BE2C (cell line): ENCODE measurements around the gene ISYNA1.
A peak's percentile ranks its signal among the peaks of the same experiment; 100 is the strongest.

ENCODE experiments used
- DNase-seq: peaks from one replicate; pipeline ENCODE4 v3.0.0-alpha.2; 2020
- H3K27me3 ChIP-seq: fragments of 250-450 bp; sonication (Bioruptor Pico); 2 replicates; pipeline ENCODE4 v1.5.1; 2020; ENCODE audit warnings: mild to moderate bottlenecking
- H3K36me3 ChIP-seq: fragments of 250-450 bp; sonication (Bioruptor Pico); 2 replicates; pipeline ENCODE4 v1.5.1; 2020; ENCODE audit warnings: mild to moderate bottlenecking
- H3K4me1 ChIP-seq: fragments of 250-450 bp; sonication (Bioruptor Pico); 2 replicates; pipeline ENCODE4 v1.5.1; 2020
- H3K4me3 ChIP-seq: 2 replicates; pipeline ENCODE4 v1.5.1; 2011; ENCODE audit warnings: low read depth, low read length
- H3K9me3 ChIP-seq: fragments of 250-450 bp; sonication (Bioruptor Pico); 2 replicates; pipeline ENCODE4 v1.5.1; 2020
- TF ChIP-seq, protein P1 (sequence below): IDR thresholded peaks from 2 replicates; pipeline ENCODE4 v1.5.1; 2012; ENCODE audit warnings: mild to moderate bottlenecking, low read depth, low read length

ISYNA1 gene

DNA sequence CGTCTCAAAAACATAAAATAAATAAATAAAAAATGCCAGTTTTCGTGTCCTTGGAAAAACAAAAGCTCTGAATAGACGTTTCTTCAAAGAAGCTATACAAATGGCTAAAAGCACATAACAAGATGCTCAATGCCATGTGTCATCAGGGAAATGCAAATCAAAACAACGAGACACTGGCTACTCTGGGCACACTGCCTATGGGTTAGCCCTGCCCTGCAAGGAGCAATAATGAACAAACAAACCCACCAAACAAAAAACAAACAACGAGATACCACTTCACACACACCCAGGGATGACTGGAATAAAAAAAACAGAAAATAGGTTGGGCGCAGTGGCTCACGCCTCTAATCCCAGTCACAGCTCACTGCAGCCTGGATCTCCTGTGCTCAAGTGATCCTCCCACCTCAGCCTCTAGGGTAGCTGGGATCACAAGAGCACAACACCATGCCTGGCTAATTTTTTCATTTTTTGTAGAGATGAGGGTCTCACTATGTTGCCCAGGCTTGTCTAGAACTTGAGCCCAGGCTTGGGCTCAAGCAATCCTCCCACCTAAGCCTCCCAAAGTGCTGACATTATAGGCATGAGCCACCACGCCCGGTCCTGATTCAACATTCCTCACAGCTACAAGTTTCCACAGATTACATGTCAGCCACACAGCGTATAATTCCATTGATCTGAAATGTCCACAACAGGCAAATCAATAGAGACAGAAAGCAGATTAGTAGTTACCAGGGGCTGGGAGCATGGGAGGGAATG is 15.5 kb upstream of the ISYNA1 start:
- no peak for DNase-seq
- Histone ChIP-seq H3K36me3 (peaks cover 23% of the 10 kb centered on the region), H3K4me3 (no peak overlapping the region), H3K27me3 (no peaks in the 10 kb centered on the region), H3K4me1 (no peaks in the 10 kb centered on the region), H3K9me3 (no peaks in the 10 kb centered on the region)
- TF ChIP-seq, protein P1, sequence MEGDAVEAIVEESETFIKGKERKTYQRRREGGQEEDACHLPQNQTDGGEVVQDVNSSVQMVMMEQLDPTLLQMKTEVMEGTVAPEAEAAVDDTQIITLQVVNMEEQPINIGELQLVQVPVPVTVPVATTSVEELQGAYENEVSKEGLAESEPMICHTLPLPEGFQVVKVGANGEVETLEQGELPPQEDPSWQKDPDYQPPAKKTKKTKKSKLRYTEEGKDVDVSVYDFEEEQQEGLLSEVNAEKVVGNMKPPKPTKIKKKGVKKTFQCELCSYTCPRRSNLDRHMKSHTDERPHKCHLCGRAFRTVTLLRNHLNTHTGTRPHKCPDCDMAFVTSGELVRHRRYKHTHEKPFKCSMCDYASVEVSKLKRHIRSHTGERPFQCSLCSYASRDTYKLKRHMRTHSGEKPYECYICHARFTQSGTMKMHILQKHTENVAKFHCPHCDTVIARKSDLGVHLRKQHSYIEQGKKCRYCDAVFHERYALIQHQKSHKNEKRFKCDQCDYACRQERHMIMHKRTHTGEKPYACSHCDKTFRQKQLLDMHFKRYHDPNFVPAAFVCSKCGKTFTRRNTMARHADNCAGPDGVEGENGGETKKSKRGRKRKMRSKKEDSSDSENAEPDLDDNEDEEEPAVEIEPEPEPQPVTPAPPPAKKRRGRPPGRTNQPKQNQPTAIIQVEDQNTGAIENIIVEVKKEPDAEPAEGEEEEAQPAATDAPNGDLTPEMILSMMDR: no peak

DNA sequence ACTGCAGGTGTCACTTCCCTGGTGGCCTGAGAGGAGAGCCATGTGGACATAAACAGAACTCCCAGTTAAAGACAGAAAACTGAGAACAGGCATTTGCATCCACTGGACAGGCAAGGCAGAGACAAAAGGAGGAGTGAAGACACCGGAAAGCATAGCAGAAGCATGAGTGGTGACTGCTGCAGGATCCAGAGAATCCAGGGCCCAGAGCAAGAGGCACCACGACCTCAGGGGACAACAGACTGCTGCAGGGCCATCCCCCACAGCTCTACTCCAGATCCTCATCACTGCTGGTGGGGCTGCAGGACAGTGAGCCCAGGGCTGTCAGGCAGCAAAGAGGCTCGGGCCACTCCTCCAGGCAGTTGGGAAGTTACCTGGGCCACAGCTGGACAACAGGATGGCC is 14.5 kb upstream of the ISYNA1 start:
- Histone ChIP-seq H3K27me3 (no peaks in the 10 kb centered on the region), H3K4me1 (no peaks in the 10 kb centered on the region), H3K4me3 (no peak overlapping the region), H3K36me3 (peaks cover 23% of the 10 kb centered on the region), H3K9me3 (no peaks in the 10 kb centered on the region)
- TF ChIP-seq, protein P1: no peak
- DNase-seq: no peak

DNA sequence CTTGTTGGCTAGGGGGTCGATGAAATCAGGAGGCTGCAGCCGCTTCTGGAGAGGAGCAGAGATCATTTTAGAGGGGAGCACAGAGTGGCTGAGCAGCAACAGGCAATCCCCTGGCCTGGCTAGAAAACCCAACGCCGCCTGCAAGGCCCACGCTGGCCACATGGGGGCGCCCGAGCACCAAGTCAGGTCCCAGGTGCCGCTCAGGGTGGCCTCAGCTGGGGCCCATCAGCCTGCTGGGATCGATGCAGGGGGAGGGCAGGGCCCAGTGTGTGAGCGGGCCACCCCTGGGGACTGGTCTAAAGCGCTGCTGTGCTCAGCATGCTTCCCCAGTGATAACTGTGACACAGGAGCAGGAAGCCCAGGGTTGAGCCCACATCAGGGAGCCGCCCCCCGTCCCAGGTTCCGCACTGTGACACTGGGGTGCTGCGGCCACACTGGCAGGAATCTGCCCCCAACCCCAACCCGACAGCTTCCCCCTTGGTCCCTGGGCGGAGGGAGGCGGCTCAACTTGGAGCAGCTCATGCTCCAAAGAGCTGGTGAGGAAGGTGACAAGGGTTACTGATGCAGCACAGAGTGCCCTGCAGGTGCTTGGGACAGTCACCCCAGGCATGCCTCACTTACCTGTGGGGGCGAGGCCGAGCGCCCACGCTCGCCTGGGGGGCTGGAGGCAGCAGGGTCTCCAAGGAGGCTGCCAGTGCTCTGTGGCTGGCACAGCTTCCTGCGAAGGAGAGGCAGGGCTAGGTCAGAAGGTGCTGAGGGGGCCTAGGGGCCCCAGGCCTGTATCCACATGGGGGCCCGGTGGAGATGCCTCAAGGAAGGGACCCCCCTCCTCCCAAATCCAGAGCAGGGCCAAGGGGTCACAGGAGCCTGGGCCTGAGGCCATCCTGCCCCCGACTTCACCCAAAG is 13.3 kb upstream of the ISYNA1 start:
- TF ChIP-seq, protein P1: peak; percentile 91
- Histone ChIP-seq H3K9me3 (no peaks in the 10 kb centered on the region), H3K4me3 (no peak overlapping the region), H3K36me3 (peaks cover 19% of the 10 kb centered on the region), H3K4me1 (no peaks in the 10 kb centered on the region), H3K27me3 (no peaks in the 10 kb centered on the region)
- DNase-seq: peak; percentile 92

DNA sequence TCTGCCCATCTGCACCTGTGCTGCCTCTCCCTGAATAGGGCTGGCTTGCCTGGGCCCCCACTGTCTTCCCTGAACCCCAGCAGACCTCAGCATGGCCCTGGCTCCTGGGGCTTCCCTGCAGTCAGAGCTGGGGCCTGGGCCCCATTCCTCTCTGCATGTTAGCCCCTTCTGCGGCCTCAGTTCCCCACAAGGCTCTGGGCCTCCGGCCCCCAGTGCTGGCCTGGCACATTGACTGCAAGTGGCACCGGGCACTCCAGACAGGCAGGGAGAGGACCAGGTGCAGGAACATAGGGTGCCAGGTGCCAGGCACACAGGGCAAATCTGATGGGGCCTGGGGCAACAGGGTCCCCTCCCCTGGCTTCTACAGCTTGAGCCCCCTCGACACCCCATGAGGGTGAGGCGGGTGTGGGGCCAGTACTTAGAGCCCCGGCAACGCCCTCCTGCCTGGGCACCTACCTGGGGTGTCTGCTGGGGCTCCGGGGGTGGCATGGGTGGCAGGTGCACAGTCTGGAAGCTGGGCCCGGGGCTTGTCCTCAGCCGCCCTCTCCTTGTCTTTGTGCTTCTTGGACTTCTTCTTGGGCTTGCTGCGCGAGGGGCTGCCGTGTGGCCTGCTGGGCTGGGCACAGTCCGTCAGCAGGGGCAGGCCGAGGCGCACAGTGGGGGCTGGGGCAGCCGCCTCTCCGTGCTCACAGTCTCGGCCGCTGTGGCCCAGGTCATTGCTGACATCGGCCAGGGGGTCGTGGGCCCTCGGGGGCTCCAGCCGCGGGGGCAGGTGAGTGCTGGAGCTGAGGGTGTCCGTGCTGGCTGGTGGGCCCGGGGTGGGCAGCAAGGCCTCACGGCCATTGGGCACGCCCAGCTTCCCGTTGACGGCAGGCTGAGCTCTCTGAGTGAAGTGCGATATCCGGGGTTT is 12.3 kb upstream of the ISYNA1 start:
- Histone ChIP-seq H3K36me3 (peaks cover 24% of the 10 kb centered on the region), H3K9me3 (no peaks in the 10 kb centered on the region), H3K27me3 (no peaks in the 10 kb centered on the region), H3K4me1 (no peaks in the 10 kb centered on the region), H3K4me3 (no peak overlapping the region)
- DNase-seq: no peak
- TF ChIP-seq, protein P1: no peak

- H3K4me3 ChIP-seq: no peak overlapping the region
- H3K36me3 ChIP-seq: peaks cover 29% of the 10 kb centered on the region
- H3K27me3 ChIP-seq: no peaks in the 10 kb centered on the region
- no peak for DNase-seq
- no peaks in the 10 kb centered on the region for H3K9me3 ChIP-seq
- TF ChIP-seq, protein P1: no peak
- H3K4me1 ChIP-seq: no peaks in the 10 kb centered on the region
Observed at GRCh38 chr19:18449552-18449951, 11.6 kb upstream of the ISYNA1 start.
